H1 (cell line): ENCODE data around the gene AGR2. TPM values are rescaled to one million over a fixed set of nuclear protein-coding genes. Genes with fewer than 3 reads are reported as not detected.

Source experiments
- BRCA1 ChIP-seq: IDR thresholded peaks from 2 replicates; pipeline ENCODE4 v1.6.1; 2012; ENCODE audit warnings: low read depth, low read length, improper control_type of control experiment
- CHD7 ChIP-seq: fragments of 300-600 bp; sonication (generic); IDR thresholded peaks from 2 replicates; pipeline ENCODE4 v1.7.1; 2012; ENCODE audit warnings: low read length, moderate library complexity, mild to moderate bottlenecking, inconsistent platforms; ENCODE audit not compliant: insufficient replicate concordance
- EGR1 ChIP-seq: IDR thresholded peaks from 2 replicates; pipeline ENCODE4 v1.6.1; 2011; ENCODE audit warnings: low read depth, low read length, borderline replicate concordance
- KDM5A ChIP-seq: fragments of 200-600 bp; IDR thresholded peaks from 2 replicates; pipeline ENCODE4 v1.7.1; 2012; ENCODE audit warnings: mild to moderate bottlenecking, low read length, inconsistent platforms, mixed read lengths
- MAFK ChIP-seq: IDR thresholded peaks from 2 replicates; pipeline ENCODE4 v1.6.1; 2012; ENCODE audit warnings: low read depth, mild to moderate bottlenecking, improper control_type of control experiment, low read length
- POLR2AphosphoS5 ChIP-seq: IDR thresholded peaks from 2 replicates; pipeline ENCODE4 v1.6.1; 2011; ENCODE audit warnings: low read depth, low read length
- POU5F1 ChIP-seq: IDR thresholded peaks from 2 replicates; pipeline ENCODE4 v1.6.1; 2011; ENCODE audit warnings: low read depth, mild to moderate bottlenecking, low read length, moderate library complexity
- polyA plus RNA-seq, 7 experiments: library from polyadenylated mRNA; depleted of rRNA in 3 of 7; stranded (reverse) in 5 of 7; unstranded in 2 of 7; fragments of >200 nt in 5 of 7; fragments of 200-250 nt in 2 of 7; gene quantifications; 1 replicate in 5 of 7; 2 replicates in 1 of 7; 4 replicates in 1 of 7; pipeline versions ENCODE4 v1.2.1 to v1.2.3, GENCODE V29; 2011 to 2013; ENCODE audit warnings: missing spikeins in 2 of 7, mixed read lengths in 2 of 7
- total RNA-seq: library from RNA; stranded (reverse); fragmentation: NEBNext Ultra II Directional; extraction: Animal tissue kit (Norgen Biotek cat#: 25700); gene quantifications from 2 replicates; pipeline ENCODE4 v1.2.1, GENCODE V29; 2021

AGR2 gene
- total and polyA plus RNA-seq, 2 of the 8 experiments (the other 6 are each of a cell fraction or from before 2014, with no cell fraction given) = not detected

- TF ChIP-seq CHD7 (no peak), POU5F1 (no peak), EGR1 (no peak), MAFK (no peak), KDM5A (no peak), BRCA1 (no peak), POLR2AphosphoS5 (no peak)
These were observed 45.0 kb downstream of the AGR2 start (continued) for GRCh38 chr7:16759840-16760239.
